ENCODE results near the gene GANAB.
A peak's percentile ranks its signal among the peaks of the same experiment; 100 is the strongest.

The GANAB gene

DNA sequence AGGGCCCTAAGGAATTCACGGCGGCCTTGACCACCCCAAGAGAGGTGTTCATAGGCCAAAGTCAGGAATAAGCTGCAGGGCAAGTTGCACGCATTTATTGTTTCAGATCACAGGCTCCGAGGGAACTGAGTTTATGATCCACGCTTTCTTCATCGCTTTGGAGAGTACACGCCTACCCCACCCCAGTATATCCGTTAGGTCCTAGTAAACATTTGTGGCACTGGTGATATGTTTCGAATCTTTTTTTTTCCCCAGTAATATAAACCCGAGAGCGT, 805 bp downstream of the GANAB start:
- Mint-ChIP-seq H3K9me3 (no peaks in the 10 kb centered on the region), H3K4me1 (peaks cover 29% of the 10 kb centered on the region), H3K27me3 (ENCODE audit: low read depth, poor library complexity) (peaks cover 6% of the 10 kb centered on the region), H3K27ac (peak overlapping the region; percentile 99), H3K36me3 (ENCODE audit: low read depth) (peaks cover 29% of the 10 kb centered on the region), H3K4me3 (peak overlapping the region; percentile 99)
- no peak for TF ChIP-seq CTCF (IDR thresholded peaks at IDR 0.05)
- DNase-seq = no peak

DNA sequence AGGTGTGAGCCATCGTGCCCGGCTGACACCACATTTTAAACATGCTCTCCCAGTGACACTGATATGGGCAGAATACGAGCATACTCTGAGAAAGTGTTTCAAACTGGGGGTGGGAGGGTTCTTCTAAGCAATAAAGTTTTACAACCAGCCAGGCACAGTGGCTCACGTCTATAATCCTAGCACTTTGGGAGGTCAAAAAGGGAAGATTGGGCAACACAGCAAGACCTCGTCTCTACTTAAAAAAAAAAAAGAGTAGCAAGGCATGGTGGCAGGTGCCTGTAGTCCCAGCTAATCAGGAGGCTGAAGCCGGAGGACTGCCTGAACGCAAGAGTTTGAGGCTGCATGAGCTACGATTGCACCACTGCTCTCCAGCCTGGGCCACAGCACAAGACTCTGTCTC, 2.2 kb downstream of the GANAB start:
- H3K36me3 Mint-ChIP-seq (ENCODE audit: low read depth) = peaks cover 32% of the 10 kb centered on the region
- H3K9me3 Mint-ChIP-seq = no peaks in the 10 kb centered on the region
- no peak for TF ChIP-seq CTCF (IDR thresholded peaks at IDR 0.05)
- peak overlapping the region; percentile 39 for H3K27ac Mint-ChIP-seq
- peaks cover 35% of the 10 kb centered on the region for H3K4me1 Mint-ChIP-seq
- H3K4me3 Mint-ChIP-seq = peak overlapping the region; percentile 68
- DNase-seq = no peak
- H3K27me3 Mint-ChIP-seq (ENCODE audit: low read depth, poor library complexity) = peaks cover 6% of the 10 kb centered on the region

DNA sequence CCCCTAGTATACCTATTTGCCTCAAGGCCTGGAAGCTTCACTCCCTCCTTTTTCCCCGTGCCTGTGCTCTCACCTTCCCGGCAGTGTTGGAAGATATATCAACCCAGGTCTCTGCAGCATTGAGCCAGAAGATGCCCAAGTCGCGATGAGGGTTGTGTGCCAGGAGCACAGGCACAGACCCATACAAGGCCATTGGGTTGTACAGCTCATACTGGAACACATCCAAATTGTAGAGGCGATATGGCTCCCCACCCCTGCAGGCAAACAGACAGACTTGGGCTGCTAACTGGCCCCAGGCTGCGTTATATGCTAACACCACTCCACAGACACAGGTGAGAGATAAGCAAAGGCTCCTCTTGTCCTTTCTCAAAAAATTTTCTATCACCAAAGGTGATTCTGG, 13.9 kb downstream of the GANAB start:
- peaks cover 81% of the 10 kb centered on the region for H3K36me3 Mint-ChIP-seq (ENCODE audit: low read depth)
- H3K27ac Mint-ChIP-seq = peak overlapping the region; percentile 55

DNA sequence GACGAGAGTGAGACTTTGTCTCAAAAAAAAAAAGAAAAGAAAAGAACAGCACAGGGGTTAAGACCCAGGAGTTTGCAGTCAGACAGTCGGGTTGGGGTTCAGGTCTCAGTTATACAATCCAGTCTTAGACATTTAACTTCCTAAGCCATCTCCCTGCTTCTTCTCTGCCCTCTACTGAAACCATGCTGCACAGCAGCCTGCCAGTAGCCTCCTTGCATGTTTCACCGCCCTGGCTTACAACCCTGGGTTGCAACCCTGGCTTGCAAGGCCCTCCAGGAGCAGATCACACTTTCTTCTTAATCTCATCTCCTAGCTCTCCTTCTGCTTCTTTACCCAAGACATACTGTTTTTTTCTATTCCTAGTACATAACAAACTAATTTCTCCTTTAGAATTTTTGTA, 18.7 kb downstream of the GANAB start:
- Mint-ChIP-seq H3K27ac (no peak overlapping the region), H3K36me3 (ENCODE audit: low read depth) (peaks cover 72% of the 10 kb centered on the region), H3K4me3 (no peak overlapping the region), H3K4me1 (no peaks in the 10 kb centered on the region), H3K27me3 (ENCODE audit: low read depth, poor library complexity) (peaks cover 7% of the 10 kb centered on the region), H3K9me3 (no peaks in the 10 kb centered on the region)
- no peak for TF ChIP-seq CTCF (IDR thresholded peaks at IDR 0.05)
- DNase-seq = no peak

More for the DNA sequence above, 13.9 kb downstream of the GANAB start:
- no peaks in the 10 kb centered on the region for H3K9me3 Mint-ChIP-seq
- TF ChIP-seq CTCF (IDR thresholded peaks at IDR 0.05) = no peak
- no peak for DNase-seq
- H3K4me3 Mint-ChIP-seq = no peak overlapping the region
- H3K27me3 Mint-ChIP-seq (ENCODE audit: low read depth, poor library complexity) = peaks cover 4% of the 10 kb centered on the region
- no peaks in the 10 kb centered on the region for H3K4me1 Mint-ChIP-seq

DNA sequence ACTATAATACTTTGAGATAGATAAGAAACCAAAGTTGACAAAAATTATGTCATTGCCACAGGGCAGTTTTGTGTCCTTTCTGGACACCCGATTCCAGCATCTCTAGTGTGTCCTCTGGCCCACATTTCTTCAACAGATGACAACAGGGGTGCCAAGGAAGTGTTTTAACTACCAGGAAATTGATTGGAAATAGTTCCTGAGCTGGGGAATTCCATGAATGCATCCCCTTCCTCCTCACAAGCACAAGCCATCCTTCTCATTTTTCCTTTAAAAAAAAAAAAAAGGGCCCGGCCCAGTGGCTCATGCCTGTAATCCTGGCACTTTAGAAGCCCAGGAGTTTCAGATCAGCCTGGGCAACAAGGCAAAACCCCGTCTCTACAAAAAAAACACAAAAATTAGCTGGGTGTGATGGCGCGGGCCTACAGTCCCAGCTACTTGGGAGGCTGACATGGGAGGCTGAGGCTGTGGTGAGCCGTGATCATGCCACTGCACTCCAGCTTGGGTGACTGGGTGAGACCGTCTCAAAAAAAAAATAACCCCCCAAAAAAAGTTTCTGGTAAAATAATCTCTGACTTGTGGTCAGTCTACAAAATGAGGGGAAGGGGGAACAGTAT, 23.8 kb downstream of the GANAB start:
- DNase-seq = no peak
- no peak for TF ChIP-seq CTCF (IDR thresholded peaks at IDR 0.05)

More for the DNA sequence above, 23.8 kb downstream of the GANAB start:
- H3K4me1 Mint-ChIP-seq = peaks cover 27% of the 10 kb centered on the region
- no peaks in the 10 kb centered on the region for H3K9me3 Mint-ChIP-seq
- peak overlapping the region; percentile 91 for H3K27ac Mint-ChIP-seq
- H3K36me3 Mint-ChIP-seq (ENCODE audit: low read depth) = peaks cover 32% of the 10 kb centered on the region
- H3K4me3 Mint-ChIP-seq = peak overlapping the region; percentile 68
- H3K27me3 Mint-ChIP-seq (ENCODE audit: low read depth, poor library complexity) = peaks cover 6% of the 10 kb centered on the region
